HG03196 (cell line): ENCODE data around the gene S100A9.
"Not testable (repeated sequence)": the region's sequence is repeated elsewhere in the genome, so short reads cannot be mapped to it uniquely, and the experiment has no call there.

Source experiments
- ATAC-seq: cut with Tn5 transposase; IDR thresholded peaks from one replicate; pipeline ENCODE4 v1.9.1; 2021; ENCODE audit not compliant: unreplicated experiment

Gene S100A9

GRCh38 chr1:153357853-153358690, at the start of gene S100A9:
Gene S100A9, plus strand, starts transcription at chr1:153357854. Its CDS starts 430 bp downstream, at chr1:153358284.
- ATAC-seq, result no peak

- no peak for ATAC-seq
Observed at GRCh38 chr1:153308540-153308939, 49.1 kb upstream of the S100A9 start.

GRCh38 chr1:153309441-153309840, 48.2 kb upstream of the S100A9 start:
- ATAC-seq, result no peak

- no peak for ATAC-seq
Observed at GRCh38 chr1:153310526-153310925, 47.1 kb upstream of the S100A9 start.

- no peak for ATAC-seq
Observed at GRCh38 chr1:153312570-153313186, 45.0 kb upstream of the S100A9 start, which contains the start of gene PGLYRP3. Gene PGLYRP3, minus strand, starts transcription at chr1:153312952. Its CDS starts 2,287 bp downstream, at chr1:153310665.

- ATAC-seq, result no peak
Observed at GRCh38 chr1:153313288-153313687, 44.4 kb upstream of the S100A9 start.

- ATAC-seq, result not testable (repeated sequence)
Observed at GRCh38 chr1:153314388-153314787, 43.3 kb upstream of the S100A9 start.

- not testable (repeated sequence) for ATAC-seq
Observed at GRCh38 chr1:153316013-153316412, 41.6 kb upstream of the S100A9 start.

GRCh38 chr1:153318145-153318544, 39.5 kb upstream of the S100A9 start:
- not testable (repeated sequence) for ATAC-seq

- no peak for ATAC-seq
Observed at GRCh38 chr1:153322568-153322967, 35.1 kb upstream of the S100A9 start.

GRCh38 chr1:153324912-153325311, 32.7 kb upstream of the S100A9 start:
- no peak for ATAC-seq

- no peak for ATAC-seq
Observed at GRCh38 chr1:153333902-153334301, 23.8 kb upstream of the S100A9 start.

- no peak for ATAC-seq
Observed at GRCh38 chr1:153336650-153337049, 21.0 kb upstream of the S100A9 start.

- ATAC-seq, result no peak
Observed at GRCh38 chr1:153337980-153338853, 19.4 kb upstream of the S100A9 start.

GRCh38 chr1:153339802-153340201, 17.9 kb upstream of the S100A9 start:
- ATAC-seq, result no peak

GRCh38 chr1:153340356-153340755, 17.3 kb upstream of the S100A9 start:
- ATAC-seq, result no peak

- no peak for ATAC-seq
Observed at GRCh38 chr1:153341431-153341934, 16.2 kb upstream of the S100A9 start.

GRCh38 chr1:153342178-153342577, 15.5 kb upstream of the S100A9 start:
- no peak for ATAC-seq

- no peak for ATAC-seq
Observed at GRCh38 chr1:153343040-153343681, 14.5 kb upstream of the S100A9 start.
